Tibial nerve (tissue), 4 donors: ENCODE data around the gene PLB1. TPM values are rescaled to one million over a fixed set of nuclear protein-coding genes. Genes with fewer than 3 reads are reported as not detected.

Experiments used
- DNase-seq, 2 donors: peaks; one replicate each; pipeline ENCODE4 v3.0.0-alpha.2; 2019; ENCODE audit warnings: low spot score in 2 of 2
- H3K27ac ChIP-seq, 4 donors: fragments of 200-600 bp; sonication (generic) in 3 of 4; one replicate each; pipeline ENCODE4 v1.5.1; 2017 to 2019; ENCODE audit warnings: mild to moderate bottlenecking in 1 of 4
- H3K27me3 ChIP-seq, 2 donors: fragments of 200-600 bp; sonication (generic) in 1 of 2; one replicate each; pipeline versions ENCODE4 v1.5.1 to v1.6.0; 2017 to 2019
- H3K36me3 ChIP-seq, 3 donors: fragments of 200-600 bp; sonication (generic); one replicate each; pipeline ENCODE4 v1.5.1; 2018 to 2019
- H3K4me1 ChIP-seq, 4 donors: fragments of 200-600 bp; sonication (generic) in 3 of 4; one replicate each; pipeline ENCODE4 v1.5.1; 2017 to 2019
- H3K4me3 ChIP-seq, 4 donors: fragments of 200-600 bp; sonication (generic) in 3 of 4; one replicate each; pipeline ENCODE4 v1.5.1; 2017 to 2019; ENCODE audit warnings: mild to moderate bottlenecking in 1 of 4, moderate library complexity in 1 of 4
- H3K9me3 ChIP-seq, 4 donors: fragments of 200-600 bp; sonication (generic) in 3 of 4; one replicate each; pipeline ENCODE4 v1.5.1; 2017 to 2019
- EP300 ChIP-seq, 2 donors: sonication (generic); formaldehyde crosslinking; IDR thresholded peaks; one replicate each; pipeline ENCODE4 v1.6.1; 2017; ENCODE audit warnings: antibody characterized with exemption in 2 of 2, mild to moderate bottlenecking in 1 of 2
- POLR2A ChIP-seq, 2 donors: fragments of 450-650 bp; IDR thresholded peaks; one replicate each; pipeline ENCODE4 v1.6.1; 2017; ENCODE audit warnings: antibody characterized with exemption in 2 of 2, mild to moderate bottlenecking in 2 of 2, moderate library complexity in 2 of 2
- WGBS, 2 donors: methylation state at CpG; one replicate each; pipeline ENCODE4 v1.1.5; 2018; 5-methylcytosine and 5-hydroxymethylcytosine counted together
- total RNA-seq, 4 donors: library from RNA; depleted of rRNA; stranded (reverse); fragments of >200 nt; gene quantifications; one replicate each; pipeline ENCODE4 v1.1.0, GENCODE V29; 2016
- TF ChIP-seq, protein P1 (sequence below), 5 experiments: fragments of 200-600 bp in 3 of 5; fragments of 450-650 bp in 2 of 5; sonication (generic) in 3 of 5; IDR thresholded peaks; one replicate each; pipeline ENCODE4 v1.5.1; 2016 to 2019; ENCODE audit warnings: antibody characterized with exemption in 5 of 5, mild to moderate bottlenecking in 3 of 5, moderate library complexity in 2 of 5

The PLB1 gene
- total RNA-seq, 4 donors from 2014 or later, result 1.7 to 8.4 (median 4.7) TPM

DNA sequence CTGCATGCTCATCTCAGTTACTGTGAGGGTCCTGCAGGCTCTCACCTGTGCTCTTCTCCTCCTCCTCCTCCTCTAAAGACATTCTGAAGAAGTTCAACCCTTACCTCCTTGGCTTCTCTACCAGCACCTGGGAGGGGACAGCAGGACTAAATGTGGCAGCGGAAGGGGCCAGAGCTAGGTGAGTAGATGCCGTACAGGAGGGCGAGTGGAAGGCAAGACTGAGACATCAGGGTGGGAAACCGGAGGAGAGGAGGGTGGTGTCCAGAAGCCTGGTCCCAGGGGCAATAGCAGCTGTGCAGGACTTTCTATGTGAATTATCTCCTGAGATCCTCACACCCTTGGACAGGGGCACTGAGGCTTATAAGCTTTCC lies 124.9 kb downstream of the PLB1 start:
- H3K27ac ChIP-seq, result peak overlapping the region; percentile 64 to 92 (median 88)
- no peaks in the 10 kb centered on the region for H3K36me3 ChIP-seq
- DNase-seq, result no peak
- peaks cover 3 to 43% (median 31%) of the 10 kb centered on the region in 4 donors for H3K4me1 ChIP-seq
- WGBS, 2 donors, result 66 to 87% methylated on average over 4 of the region's 4 CpGs
- peak overlapping the region in 1 of 4 donors; percentile 6 for H3K4me3 ChIP-seq
- H3K27me3 ChIP-seq, result no peaks in the 10 kb centered on the region
- TF ChIP-seq POLR2A (IDR thresholded peaks at IDR 0.05) (no peak), EP300 (IDR thresholded peaks at IDR 0.05) (no peak)
- TF ChIP-seq, protein P1, sequence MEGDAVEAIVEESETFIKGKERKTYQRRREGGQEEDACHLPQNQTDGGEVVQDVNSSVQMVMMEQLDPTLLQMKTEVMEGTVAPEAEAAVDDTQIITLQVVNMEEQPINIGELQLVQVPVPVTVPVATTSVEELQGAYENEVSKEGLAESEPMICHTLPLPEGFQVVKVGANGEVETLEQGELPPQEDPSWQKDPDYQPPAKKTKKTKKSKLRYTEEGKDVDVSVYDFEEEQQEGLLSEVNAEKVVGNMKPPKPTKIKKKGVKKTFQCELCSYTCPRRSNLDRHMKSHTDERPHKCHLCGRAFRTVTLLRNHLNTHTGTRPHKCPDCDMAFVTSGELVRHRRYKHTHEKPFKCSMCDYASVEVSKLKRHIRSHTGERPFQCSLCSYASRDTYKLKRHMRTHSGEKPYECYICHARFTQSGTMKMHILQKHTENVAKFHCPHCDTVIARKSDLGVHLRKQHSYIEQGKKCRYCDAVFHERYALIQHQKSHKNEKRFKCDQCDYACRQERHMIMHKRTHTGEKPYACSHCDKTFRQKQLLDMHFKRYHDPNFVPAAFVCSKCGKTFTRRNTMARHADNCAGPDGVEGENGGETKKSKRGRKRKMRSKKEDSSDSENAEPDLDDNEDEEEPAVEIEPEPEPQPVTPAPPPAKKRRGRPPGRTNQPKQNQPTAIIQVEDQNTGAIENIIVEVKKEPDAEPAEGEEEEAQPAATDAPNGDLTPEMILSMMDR (IDR thresholded peaks at IDR 0.05), result no peak
- H3K9me3 ChIP-seq, result no peaks in the 10 kb centered on the region

DNA sequence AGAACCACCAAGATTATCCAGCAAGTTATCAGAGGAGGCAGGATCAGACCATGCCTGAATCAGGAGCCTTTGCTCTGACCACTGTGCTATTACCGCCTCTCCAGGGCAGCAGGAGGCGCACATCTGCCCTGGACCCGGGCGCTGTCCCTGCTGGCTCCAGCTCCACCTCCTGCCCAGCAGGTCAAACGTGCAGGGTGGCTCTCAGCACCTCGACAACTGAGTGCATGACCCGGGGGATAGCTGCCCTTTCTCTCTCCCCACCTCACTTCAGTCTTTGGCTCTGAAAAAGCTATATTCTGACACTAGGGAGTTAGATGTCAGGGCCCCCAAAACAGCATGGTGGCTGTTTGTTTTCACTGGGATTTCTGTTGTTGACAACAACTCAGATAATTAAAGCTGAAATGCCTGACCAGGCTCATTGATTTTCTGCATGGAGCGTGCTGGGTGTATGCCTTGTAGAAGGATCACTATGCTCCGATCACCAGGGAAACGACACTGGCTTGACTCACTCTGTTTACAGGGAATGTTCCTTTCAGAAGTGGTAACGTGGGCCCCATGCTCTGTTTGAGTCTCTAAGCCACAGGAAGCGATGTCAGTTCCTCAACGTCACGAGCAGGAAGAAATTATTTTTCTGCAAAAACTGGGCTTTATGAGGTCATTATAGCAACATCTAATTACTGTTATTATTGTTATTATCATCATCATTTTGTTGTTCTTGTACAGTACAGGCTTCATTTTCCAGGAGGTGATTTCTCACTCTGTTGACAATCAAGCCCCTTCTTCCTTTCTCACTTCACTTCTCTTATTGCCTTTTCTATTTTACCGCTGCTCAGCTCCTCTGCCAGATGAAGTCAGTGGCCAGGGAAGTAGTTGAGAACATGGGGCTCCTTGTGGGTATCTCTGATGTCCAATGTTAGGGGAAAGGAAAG lies 125.6 kb downstream of the PLB1 start:
- H3K27ac ChIP-seq, result peak overlapping the region; percentile 64 to 92 (median 88)
- DNase-seq, result peak; percentile 62 to 90
- no peaks in the 10 kb centered on the region for H3K9me3 ChIP-seq
- peak overlapping the region in 1 of 4 donors; percentile 6 for H3K4me3 ChIP-seq
- WGBS, 2 donors, result 11 to 29% methylated on average over 12 to 15 of the region's 15 CpGs
- TF ChIP-seq POLR2A (IDR thresholded peaks at IDR 0.05) (peak in 1 of 2 donors; percentile 22), EP300 (IDR thresholded peaks at IDR 0.05) (peak; percentile 90 to 94)
- TF ChIP-seq, protein P1 (IDR thresholded peaks at IDR 0.05), result no peak
- no peaks in the 10 kb centered on the region for H3K36me3 ChIP-seq
- peaks cover 3 to 50% (median 35%) of the 10 kb centered on the region in 4 donors for H3K4me1 ChIP-seq
- no peaks in the 10 kb centered on the region for H3K27me3 ChIP-seq

- H3K27me3 ChIP-seq, result no peaks in the 10 kb centered on the region
- H3K4me1 ChIP-seq, result peaks cover 3 to 53% (median 38%) of the 10 kb centered on the region in 4 donors
- TF ChIP-seq POLR2A (IDR thresholded peaks at IDR 0.05), result no peak
- H3K36me3 ChIP-seq, result no peaks in the 10 kb centered on the region
- no peak overlapping the region for H3K4me3 ChIP-seq
- WGBS, 2 donors, result 62 to 71% methylated on average over 2 of the region's 2 CpGs
- H3K27ac ChIP-seq, result peak overlapping the region; percentile 31 to 92 (median 88)
- no peaks in the 10 kb centered on the region for H3K9me3 ChIP-seq
- no peak for DNase-seq
These were observed 126.2 kb downstream of the PLB1 start for GRCh38 chr2:28622101-28622499.

DNA sequence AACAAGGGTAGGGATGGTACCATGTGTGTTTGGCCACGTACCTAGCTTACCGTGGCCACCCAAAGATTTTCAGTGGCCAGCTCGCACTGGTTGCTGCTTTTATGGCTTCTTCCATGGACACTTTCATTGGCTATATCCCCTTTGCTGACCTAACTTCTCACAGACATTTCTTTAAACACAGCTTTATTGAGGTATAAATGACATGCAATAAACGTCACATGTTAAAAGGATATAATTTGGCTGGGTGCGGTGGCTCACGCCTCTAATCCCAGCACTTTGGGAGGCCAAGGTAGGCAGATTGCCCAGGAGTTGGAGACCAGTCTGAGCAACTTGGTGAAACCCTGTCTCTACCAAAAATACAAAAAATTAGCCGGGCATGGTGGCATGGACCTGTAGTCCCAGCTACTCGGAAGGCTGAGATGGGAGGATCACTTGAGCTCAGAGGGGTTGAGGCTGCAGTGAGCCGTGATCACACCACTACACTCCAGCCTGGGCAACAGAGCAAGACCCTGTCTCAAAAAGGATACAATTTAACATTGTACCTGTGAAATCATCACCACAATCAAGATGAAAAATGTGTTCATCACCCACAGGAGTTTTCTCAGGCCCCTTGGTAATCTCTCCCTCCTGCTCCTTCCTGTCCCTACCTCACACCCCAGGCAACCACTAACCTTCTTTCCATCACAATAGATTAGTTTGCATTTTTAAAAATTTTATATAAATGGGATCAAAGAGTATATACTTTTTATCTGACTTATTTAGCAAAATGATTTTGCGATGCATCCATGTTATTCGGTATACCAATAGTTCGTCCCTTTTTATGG lies 127.9 kb downstream of the PLB1 start:
- H3K36me3 ChIP-seq, result no peaks in the 10 kb centered on the region
- H3K9me3 ChIP-seq, result no peaks in the 10 kb centered on the region
- no peak for TF ChIP-seq POLR2A (IDR thresholded peaks at IDR 0.05)
- TF ChIP-seq, protein P1 (IDR thresholded peaks at IDR 0.05), result no peak
- no peak for TF ChIP-seq EP300 (IDR thresholded peaks at IDR 0.05)
- H3K27me3 ChIP-seq, result no peaks in the 10 kb centered on the region
- DNase-seq, result no peak
- H3K27ac ChIP-seq, result peak overlapping the region; percentile 74 to 92 (median 84)
- H3K4me3 ChIP-seq, result no peak overlapping the region
- WGBS, 2 donors, result 90 to 91% methylated on average over 12 of the region's 12 CpGs
- H3K4me1 ChIP-seq, result peaks cover 3 to 63% (median 43%) of the 10 kb centered on the region in 4 donors

DNA sequence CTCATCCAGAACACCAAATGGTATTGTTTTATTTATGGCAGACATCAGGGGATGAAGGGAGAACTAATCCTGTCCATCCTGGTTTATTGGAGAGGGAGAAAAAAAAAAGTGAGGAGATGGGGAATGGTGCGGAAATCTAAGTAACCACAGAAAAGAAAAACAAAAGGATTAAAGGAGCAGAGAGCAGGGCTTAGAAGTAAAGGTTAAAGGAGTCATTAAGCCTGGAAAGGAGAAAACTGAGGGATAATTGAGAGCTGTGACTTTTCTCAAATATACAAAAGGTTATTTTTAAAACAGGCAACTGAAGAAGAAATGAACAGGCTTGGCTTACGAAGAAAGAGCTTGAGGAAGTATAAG lies 128.6 kb downstream of the PLB1 start:
- TF ChIP-seq EP300 (IDR thresholded peaks at IDR 0.05) (no peak), POLR2A (IDR thresholded peaks at IDR 0.05) (no peak)
- TF ChIP-seq, protein P1 (IDR thresholded peaks at IDR 0.05), result no peak
- no peak for DNase-seq
- Histone ChIP-seq H3K9me3 (no peaks in the 10 kb centered on the region), H3K4me1 (peaks cover 3 to 63% (median 43%) of the 10 kb centered on the region in 4 donors), H3K36me3 (no peaks in the 10 kb centered on the region), H3K4me3 (no peak overlapping the region), H3K27me3 (no peaks in the 10 kb centered on the region), H3K27ac (peak overlapping the region; percentile 74 to 92 (median 84))
- 36 to 51% methylated on average over 2 of the region's 2 CpGs for WGBS, 2 donors
